NCI-H1694 treated with DMSO at 0.1 percent for 48 hours (cell line): ENCODE data around the gene MAML1.
A peak's percentile ranks its signal among the peaks of the same experiment; 100 is the strongest.

Experiments used
- DNase-seq: peaks from one replicate; lab custom pipeline; 2025; lab: John Stamatoyannopoulos, UW

Gene MAML1

DNA sequence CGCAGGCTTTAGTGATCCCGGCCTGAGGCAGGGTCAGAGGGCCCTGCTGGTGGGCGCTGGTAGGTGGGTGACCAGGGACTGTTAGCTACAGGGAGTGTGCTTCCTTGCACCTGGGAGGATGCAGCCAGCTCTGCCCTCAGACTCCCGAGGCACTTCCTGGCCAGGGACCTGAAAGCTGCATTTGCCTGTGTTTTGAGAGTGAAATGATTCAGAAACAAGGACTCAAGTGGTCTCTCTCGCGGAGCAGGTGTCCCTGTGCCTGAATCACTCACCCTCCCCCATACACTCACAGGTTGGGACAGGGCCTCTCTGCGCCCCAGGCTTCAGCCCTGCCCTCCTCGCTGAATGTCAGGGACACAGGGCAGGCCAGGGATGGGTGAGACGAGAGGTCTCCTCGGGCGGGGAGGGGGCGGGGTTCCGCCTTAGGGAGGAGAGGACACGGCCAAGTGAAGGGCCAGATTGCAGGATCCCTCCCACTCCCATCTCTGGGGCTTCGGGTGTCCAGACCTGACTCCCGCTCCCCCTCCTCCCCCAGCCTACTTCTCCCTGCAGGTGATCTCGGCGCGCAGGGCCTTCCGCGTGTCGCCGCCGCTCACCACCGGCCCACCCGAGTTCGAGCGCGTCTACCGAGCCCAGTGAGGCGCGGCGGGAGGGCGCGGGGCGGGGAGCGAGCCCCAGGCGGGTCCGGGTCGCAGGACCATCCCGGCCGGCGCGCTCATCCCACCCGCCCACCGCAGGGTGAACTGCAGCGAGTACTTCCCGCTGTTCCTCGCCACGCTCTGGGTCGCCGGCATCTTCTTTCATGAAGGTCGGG lies 62.6 kb downstream of the MAML1 start:
- no peak for DNase-seq

DNA sequence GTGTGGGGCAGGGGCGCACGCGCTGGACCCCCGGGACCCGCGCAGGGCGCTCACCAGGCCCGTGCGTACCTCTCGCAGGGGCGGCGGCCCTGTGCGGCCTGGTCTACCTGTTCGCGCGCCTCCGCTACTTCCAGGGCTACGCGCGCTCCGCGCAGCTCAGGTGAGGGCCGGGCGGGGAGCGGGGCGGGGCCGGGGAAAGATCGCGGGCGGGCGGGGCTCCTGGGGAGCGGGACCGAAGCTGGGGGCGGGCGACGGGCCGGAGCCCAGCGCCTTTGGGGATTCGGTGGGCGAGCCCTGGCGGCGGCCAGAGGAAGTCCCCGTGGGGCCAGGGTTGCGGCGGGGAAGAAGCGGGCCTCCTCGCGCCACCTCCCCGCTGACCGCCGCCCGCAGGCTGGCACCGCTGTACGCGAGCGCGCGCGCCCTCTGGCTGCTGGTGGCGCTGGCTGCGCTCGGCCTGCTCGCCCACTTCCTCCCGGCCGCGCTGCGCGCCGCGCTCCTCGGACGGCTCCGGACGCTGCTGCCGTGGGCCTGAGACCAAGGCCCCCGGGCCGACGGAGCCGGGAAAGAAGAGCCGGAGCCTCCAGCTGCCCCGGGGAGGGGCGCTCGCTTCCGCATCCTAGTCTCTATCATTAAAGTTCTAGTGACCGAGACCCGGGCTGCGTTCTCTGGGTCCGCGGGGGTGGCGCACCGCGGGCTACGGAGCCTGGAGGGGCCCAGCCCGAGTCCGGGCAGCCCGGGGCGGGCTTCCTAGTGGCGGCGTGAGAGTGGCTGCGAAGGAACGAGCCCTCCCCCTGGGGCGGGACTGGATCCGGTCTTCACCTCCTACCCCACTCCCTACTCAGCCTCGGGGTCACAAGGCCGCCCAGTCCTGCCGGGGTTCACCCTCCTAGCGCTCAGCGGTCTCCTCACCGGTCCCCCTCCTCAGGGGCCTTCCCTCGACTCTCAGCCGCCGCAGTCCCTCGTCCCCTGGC lies 63.5 kb downstream of the MAML1 start:
- DNase-seq, result no peak

DNA sequence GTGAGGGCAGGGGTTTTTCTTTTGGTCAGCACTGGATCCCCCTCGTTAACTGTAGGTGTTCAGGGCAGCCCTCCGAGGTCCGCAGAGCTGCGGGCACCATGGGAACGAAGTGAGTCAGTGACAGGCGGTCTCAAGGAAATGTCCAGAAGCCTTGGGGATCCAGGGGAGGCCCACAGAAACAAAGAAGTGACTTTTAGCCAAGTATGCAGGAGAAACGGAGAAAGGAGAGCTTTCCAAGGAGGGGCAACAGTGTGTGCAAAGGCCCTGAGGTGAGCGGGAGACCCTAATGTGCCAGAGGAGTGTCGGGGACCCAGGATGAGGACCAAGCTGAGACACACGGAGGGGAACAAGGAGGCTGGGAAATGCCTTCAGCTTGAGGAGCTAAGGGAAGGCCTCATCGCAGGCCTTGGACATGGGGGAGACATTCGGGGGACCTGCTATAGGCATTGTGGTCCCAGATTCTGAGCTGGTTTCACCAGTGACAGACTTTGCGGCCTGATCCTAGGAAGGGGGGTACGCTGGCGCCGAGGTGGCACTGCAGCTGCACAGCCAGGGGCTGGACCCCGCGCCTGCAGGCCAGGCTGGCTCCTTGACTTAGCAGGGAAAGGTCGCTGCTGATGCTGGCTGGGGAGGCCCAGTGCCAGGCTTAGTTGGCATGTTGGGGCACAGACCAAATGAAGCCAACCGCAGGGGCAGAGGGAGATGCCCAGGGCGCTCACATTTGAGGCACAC lies 64.4 kb downstream of the MAML1 start:
- DNase-seq, result no peak

DNA sequence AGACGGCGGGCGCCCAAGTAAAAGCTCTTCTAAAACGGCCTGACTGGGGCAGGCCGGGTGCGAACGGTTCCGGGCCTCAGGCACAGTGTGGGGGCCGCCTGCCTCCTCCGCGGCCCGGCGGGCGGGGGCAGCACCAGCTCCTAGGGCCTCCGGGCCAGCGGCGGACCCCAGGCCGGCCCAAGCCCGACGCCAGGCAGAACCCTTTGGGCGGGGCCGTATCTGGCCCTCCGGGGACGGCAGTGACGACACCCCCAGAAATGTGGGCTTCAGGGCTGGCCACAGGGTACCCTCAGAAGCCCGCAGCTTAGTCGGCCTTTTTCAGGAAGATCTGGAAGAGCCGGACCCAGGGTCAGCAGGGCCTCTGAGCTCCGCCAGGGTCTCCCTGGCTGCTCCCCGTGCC lies 65.1 kb downstream of the MAML1 start:
- DNase-seq, result no peak

DNA sequence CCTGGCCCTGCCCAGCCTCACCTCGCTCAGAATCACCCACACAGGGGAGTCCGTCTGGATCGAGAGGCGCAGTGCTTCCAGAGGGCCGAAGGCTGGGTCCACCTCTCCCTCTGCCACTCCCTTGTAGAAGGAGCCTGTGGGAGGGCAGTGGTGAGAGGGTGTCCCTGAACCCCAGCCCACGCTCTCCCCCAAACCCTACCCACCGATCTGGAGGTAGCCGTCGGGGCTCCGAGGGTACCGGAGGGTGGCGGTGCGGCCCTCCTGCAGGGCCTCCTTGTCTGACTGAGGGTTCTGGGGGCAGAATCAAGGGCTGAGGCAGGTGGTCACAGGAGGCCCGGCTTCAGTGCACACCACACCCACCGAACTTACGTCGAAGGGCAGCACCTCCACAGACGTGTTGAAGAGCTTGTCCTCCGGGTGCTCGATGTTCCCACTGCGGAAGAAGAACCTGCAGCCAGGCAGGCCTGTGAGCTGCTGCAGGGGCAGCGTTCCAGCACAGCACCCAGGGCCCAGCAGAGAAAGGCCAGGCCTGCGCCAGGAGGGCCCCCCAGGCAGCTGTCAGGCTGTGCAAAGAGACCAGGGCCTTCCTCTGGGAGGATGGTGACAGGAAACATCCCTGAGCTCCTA lies 65.6 kb downstream of the MAML1 start:
- DNase-seq, result no peak

DNA sequence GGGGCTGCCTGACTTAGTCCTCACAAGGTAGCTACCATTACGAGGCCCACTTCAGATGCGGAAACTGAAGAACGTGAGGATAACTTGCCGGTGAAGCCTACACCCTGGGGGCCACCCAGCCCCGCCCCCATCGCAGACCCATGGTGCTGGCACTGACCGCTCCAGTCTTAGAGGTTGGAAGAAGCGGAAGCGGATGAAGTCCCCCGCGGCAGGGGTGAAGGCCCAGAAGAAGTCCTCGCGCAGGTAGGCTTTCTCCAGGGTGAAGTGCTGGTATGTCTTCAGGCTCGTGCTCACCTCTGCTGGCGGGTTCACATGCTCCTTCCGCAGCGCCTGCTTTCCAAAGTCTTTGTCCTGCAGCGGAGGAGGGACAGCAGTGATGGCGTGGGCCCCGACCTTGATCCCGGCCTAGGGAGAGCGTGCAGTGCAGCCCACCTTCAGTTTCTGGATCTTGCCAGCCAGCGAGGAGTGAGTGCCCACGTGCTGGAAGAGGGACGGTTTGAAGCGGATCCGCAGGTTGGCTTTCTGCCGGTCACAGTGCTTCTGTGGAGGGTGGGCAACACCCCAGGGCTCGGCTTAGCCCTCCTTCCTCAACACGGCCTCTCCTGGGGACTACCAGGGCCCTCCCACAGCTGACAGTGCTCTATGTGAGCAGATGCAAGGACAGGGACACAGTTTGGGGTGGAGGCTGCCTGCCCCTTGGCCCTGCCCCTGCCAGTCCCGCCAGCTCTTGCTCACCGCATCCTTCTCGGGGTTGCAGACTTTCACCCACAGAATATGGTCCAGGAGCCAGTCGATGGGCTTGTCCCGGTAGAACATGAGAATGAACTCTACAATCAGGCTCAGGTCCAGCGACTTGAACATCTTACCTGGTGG lies 66.4 kb downstream of the MAML1 start:
- DNase-seq, result no peak

DNA sequence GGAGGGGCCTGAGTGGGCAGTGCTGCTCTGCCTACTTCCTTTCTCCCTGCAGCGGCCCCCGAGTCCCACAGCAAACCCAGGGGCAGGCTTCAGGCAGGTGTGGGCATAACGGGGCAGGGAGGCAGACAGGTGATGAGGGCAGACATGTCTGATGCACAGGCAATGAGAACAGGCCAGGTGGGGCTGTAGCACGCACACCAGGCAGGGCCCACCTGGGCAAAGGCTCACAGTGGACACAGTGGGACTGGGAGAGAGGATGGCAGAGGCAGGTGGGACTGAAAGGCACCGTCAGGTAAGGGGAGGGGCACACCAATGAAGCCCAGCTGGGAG lies 67.0 kb downstream of the MAML1 start:
- DNase-seq, result no peak

DNA sequence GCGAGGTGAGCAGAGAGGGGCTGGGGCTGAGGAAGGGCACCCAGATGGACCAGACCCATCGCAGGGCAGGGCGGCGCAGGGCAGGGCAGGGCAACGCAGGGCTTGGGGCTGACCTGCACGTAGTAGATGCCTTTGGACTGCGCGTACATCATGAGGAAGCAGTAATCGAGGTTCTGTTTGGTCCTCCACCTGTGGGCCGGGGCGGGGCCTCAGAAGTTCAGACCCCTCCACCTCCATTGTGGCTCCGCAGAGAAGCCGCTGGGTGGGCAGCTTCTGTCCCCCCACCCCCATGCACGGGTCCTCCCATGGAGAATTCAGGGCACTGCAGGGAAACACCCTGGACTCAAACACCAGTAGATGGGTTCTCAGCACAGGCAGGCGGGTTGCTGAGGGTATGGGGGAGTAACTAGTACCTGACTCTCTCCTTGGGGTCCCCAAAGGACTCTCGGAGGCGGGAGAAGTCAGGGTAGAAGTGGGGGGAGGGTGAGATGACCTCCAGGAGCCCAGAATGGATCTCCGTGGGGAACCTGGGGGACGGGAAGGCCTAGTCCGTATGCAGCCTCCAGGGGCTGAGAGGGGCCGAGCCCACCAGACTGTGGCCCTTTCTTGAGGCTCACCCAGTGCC lies 67.6 kb downstream of the MAML1 start:
- DNase-seq, result no peak

DNA sequence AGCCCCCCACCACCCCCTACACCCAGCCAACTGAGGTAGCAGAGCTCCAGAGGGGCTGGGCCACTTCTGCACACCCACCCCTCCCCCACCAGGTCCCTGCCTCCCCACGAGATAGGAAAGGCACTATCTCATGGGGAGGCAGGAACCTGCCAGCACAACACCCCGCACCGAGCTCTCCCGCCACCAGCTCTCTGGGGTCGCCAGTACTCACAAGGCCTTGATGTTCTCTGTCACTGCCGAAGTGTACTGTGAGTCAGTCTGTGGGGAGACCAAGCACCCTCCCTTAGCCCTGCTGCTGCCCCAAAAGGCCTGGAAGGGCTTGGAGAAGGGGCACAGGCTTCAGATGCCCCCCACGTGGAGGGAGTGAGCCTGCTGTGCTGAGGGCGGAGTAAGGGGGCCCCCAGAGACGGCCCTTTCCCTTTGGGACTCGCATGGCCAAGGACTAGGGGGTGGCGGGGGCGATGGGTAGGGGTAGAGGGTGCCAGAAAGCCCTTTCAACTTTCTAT lies 68.1 kb downstream of the MAML1 start:
- DNase-seq, result no peak

DNA sequence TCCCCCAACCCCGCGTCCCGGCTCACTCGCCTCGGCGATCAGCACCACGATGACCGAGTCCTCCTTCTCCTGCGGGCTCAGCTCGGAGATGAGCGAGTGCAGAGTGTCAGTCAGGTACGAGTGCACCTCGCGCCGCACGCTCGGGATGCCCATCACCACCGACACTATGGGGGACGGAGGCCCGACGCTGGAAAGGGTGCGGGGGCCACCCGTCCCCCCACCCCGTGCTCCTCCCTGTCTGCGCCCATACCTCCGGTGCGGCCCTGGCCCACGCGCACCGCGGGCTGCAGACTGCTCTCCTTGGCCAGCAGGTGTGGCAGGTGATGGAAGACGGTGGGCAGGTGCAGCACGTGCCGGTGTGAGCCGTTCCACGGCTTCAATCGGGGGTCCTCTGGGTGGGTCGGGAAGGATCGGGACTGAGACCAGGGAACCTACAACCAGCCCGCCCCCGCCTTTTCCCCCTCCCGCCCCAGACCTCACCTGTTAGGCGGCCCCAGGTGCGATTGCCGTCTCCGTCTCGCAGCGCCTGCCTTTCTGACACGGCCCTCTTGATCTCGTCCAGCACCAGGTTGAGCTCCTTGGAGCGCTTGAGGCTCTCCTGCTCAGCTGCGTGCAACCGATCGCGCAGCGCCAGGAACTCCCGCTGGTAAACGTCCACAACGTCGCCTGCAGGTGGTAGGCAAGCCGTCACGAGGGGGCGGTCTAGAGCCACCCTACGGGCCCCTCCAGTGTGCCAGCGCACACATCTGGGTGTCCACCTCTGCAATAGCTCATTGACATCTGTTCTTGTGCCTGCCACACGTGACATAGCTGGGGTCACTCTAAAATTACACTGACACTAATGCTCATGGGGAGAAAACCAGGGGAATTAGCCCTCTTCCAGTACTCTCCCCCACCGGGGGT lies 68.9 kb downstream of the MAML1 start:
- DNase-seq, result peak; percentile 21

DNA sequence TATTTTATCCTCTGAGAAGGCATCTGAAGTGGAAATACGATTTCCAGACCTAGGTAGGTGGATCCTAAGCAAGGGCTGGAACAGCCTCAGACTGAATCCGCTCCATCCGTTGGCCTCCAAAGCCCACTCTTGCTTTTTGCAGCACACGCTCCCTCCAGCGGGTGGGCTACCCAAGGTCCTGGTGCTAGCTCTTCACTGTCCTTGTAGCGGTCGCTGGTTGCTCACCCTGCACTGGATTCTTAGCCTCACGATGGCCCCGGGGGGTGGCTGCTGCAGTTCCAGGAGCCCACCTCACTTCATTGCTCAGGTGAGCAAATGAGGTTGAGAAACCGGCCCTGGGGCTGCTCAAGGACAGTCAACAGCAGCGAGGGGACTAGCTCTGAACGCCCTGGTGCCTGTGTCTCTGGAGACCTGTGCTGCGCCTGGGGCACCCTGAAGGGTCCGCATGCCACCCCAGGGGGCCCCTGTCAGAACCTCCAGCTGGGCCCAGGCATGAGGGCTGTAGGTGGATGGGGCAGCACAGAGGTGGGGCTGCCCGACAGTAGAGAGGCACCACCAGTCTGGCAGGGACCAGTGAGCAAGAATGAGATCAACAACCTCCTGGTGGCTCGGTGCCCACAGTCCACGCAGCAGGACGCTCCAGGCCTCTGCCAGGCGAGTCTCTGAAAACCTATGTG lies 69.7 kb downstream of the MAML1 start:
- DNase-seq, result no peak

DNA sequence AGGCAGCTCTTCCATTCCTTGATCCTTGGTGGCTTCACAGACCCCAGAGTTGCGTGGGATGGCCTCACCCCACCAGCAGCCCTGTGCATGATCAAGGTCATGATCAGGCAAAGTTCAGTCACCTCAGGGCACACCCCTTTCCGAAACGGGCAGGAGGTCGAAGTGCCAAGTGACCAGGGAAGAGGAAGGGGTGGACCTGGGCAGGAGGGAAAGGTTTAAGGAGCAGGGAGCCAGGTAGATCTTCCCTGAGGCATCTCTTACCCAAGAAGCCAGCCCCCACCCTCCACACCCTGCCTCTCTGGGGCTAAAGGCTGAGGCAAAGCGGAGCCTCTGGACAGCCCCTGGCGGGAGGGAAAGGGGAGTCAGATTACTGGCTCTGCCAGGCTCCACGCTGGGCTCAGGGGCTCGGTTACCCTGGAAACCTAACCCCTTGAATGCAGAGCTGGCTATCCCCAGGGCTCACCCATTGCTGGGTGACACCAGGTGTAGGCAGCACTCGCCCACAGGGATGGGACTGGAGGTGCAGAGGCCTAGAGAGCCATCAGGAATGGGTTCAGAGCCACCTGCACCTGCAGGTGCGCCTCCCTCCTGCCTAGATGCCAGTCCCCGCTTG lies 70.4 kb downstream of the MAML1 start:
- no peak for DNase-seq

DNA sequence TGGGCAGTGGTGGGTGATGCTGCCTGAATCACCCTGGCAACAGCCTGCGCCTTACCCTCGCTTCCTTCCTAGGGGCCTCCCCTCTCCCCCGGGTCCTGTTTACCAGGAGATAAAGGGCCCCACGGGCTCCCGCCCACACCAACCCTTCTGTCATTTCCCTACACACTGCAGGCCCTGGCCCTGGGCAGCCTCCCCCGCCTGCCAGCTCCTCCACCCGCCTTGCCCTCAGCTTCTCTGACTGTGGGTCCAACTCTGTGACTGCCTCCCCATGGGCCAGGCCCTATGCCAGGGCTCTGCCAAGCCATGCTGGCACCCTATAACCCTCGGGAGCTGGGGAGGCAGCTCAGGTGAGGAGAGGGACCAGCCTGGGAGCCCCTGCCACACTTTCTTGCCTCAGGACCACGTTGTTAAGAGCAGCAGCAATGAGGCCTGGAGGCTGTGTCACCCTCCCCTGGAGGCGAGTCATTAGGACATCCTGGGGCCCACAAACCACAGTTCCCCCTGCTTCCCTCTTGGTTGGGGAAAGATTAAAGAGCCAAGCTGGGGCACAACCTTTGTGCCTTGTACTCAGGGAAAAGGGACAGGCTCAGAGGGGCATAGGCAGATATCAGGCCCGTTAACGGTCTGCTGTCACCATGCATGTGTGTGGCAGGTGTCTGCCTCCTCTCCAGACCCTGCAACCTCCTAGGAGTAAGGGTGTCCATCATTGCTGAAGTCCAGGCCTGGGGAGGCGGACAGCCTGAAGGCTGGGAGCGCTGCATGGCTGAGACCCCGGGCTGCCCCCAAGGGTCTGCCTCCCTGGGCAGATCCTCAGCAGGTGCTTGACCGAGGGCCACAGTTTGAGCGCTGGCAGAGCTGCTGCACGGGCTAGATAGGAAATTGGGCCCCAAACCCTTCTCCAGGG lies 71.3 kb downstream of the MAML1 start:
- no peak for DNase-seq

DNA sequence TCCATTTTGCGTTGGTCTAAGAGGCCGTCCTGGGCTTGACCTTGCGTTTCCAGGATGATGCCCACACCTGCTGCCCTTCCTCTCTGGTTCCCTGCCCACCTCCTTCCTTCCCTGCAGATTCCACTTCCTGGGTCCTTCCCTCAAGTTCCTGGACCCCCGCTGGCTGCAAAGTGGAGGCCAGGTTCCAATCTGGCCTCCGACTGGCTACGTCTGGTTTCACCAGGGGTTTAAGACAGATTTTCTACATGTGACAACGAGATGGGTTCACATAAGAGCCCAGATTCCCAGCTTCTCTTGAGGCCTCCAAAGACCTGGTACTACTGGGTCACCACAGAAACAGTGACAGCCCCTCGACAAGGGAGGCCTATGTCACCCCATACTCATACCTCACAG lies 71.9 kb downstream of the MAML1 start:
- no peak for DNase-seq

DNA sequence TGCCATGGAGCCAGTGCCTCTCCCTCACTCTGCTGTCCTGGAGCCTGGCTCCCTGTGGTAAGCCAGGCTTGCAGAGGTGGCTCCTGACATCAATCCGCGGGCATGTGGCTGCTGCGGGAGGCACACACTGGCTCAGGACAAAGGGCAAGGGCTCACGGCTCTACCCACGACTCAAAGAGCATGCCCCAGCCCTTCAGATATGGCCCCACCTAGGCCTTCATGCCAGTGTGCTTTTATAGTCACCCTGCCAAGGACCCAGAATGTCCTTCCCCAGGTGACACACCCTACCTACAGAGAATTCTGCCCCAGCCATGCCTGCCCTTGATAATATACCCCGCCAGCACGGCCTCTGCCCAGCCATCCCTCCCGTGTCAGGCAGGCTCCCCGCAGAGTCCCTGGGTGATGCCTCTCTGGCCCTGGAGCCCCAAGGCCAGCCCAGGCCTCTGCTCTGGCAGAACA lies 72.5 kb downstream of the MAML1 start:
- DNase-seq, result no peak

DNA sequence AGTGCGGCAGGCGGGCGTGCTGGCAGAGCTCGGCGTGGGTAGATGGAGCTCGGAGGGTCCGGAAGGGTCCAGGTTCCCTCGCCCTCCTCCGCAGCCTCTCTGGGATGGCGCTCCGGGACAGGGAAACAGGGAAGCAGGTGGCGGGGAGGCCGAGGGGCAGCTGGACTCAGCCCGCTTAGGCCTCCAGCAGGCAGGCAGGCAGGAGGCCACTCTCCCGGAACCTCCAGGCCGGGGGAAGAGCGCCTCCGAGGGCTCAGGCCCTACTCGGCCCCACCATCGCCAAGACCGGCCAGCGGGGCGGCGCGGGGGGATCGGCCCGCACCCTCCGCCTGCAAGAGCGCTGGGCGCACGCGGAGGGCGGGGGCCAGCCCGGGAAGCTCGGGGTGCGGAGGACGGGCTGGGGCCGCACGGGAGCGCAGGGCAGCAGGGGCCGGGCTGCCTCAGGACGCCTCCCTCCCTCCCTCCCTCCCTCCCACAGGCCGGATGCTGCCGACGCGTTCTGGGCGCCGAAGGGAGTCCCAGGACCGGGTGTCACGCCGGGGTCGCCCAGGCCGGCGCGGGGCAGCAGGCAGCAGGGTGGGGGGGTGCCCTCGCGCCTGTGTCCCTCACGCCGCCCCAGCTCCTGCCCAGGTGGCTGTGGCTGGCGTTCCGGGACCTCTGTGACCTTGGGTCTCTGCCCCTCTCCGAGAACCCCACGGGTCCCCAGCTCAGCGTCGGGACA lies 73.1 kb downstream of the MAML1 start:
- no peak for DNase-seq
